Transverse colon (tissue), 4 donors: ENCODE measurements around the gene ZMIZ1. TPM values are rescaled to one million over a fixed set of nuclear protein-coding genes. Genes with fewer than 3 reads are reported as not detected.

Source experiments
- DNase-seq: peaks from one replicate; pipeline ENCODE4 v3.0.0-alpha.2; 2019
- H3K27ac ChIP-seq, 4 donors: fragments of 200-600 bp; sonication (generic); 2 replicates each; pipeline ENCODE4 v1.5.1; 2016 to 2018; ENCODE audit warnings: inconsistent platforms in 4 of 4
- H3K27me3 ChIP-seq: fragments of 200-600 bp; sonication (generic); 2 replicates; pipeline ENCODE4 v1.5.1; 2017; ENCODE audit warnings: inconsistent platforms
- H3K36me3 ChIP-seq, 4 donors: fragments of 200-600 bp; sonication (generic); 2 replicates each; pipeline ENCODE4 v1.5.1; 2017 to 2019; ENCODE audit warnings: inconsistent platforms in 4 of 4
- H3K4me1 ChIP-seq, 4 donors: fragments of 200-600 bp; sonication (generic); 2 replicates each; pipeline ENCODE4 v1.5.1; 2017 to 2020; ENCODE audit warnings: inconsistent platforms in 4 of 4
- H3K4me3 ChIP-seq, 4 donors: fragments of 200-600 bp; sonication (generic); 1 replicate in 1 of 4; 2 replicates in 3 of 4; pipeline versions ENCODE4 v1.5.1 to v1.6.1; 2017 to 2019; ENCODE audit warnings: inconsistent platforms in 4 of 4
- H3K9me3 ChIP-seq, 2 donors: fragments of 200-600 bp; sonication (generic); 2 replicates each; pipeline ENCODE4 v1.5.1; 2017 to 2019; ENCODE audit warnings: inconsistent platforms in 2 of 2
- EP300 ChIP-seq: sonication (generic); formaldehyde crosslinking; IDR thresholded peaks from one replicate; pipeline ENCODE4 v1.6.1; 2017; ENCODE audit warnings: antibody characterized with exemption, low read depth
- POLR2A ChIP-seq: fragments of 450-650 bp; IDR thresholded peaks from one replicate; pipeline ENCODE4 v1.6.1; 2016; ENCODE audit warnings: antibody characterized with exemption, mild to moderate bottlenecking, moderate library complexity
- POLR2AphosphoS5 ChIP-seq, 3 donors: sonication (generic); formaldehyde crosslinking; IDR thresholded peaks; one replicate each; pipeline ENCODE4 v1.6.1; 2016; ENCODE audit warnings: antibody characterized with exemption in 3 of 3
- WGBS, 2 donors: methylation state at CpG; one replicate each; pipeline ENCODE4 v1.1.5; 2018; ENCODE audit warnings: low coverage in 1 of 2; 5-methylcytosine and 5-hydroxymethylcytosine counted together
- in situ Hi-C, 4 donors: fragments of 200-750 bp; cut with MboI; loops; one replicate each; pipeline versions ENCODE4 v1.15.0 to v1.15.1; 2017; ENCODE audit warnings: low sequenced_read_pairs in 3 of 4, low pct_ligation_motif_present in 1 of 4, low pct_unique_long_range_greater_than_20kb in 1 of 4
- intact Hi-C: fragments of 100-400 bp; cut with DNase I; formaldehyde crosslinking; loops from one replicate; pipeline ENCODE4 v1.15.1; 2023; ENCODE audit warnings: low total_unique reads
- total RNA-seq, 4 donors: library from RNA; depleted of rRNA; stranded (reverse); fragments of >200 nt; gene quantifications; one replicate each; pipeline ENCODE4 v1.1.0, GENCODE V29; 2016
- TF ChIP-seq, protein P1 (sequence below), 5 experiments: fragments of 200-600 bp in 3 of 5; fragments of 450-650 bp in 2 of 5; sonication (generic) in 3 of 5; IDR thresholded peaks; 1 replicate in 2 of 5; 2 replicates in 3 of 5; pipeline ENCODE4 v1.5.1; 2016 to 2017; ENCODE audit warnings: antibody characterized with exemption in 5 of 5, inconsistent platforms in 3 of 5, mild to moderate bottlenecking in 2 of 5, moderate library complexity in 1 of 5

ZMIZ1 gene
- total RNA-seq, 4 donors from 2014 or later, result 32.0 to 108 (median 63.0) TPM

DNA sequence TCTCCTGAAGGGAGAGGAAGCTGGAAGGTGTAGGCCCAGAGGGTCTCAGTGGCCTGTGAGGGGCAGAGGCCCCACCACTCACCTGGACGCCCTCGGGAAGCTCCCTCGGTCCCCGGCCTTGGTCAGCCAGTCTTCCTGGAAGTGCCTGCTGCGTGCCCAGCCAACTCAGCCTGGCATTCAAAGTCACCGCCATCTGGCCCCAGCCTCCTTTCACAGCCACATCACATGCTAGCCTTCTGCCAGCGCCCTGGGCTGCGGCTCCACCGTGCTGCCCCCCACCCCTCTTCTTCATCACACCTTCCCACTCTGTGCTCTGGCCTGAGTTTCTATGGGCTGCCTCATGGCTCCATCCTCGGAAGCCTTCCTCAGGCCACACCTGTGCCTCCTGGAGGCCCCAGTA, 98.0 kb downstream of the ZMIZ1 start:
- H3K9me3 ChIP-seq, result no peaks in the 10 kb centered on the region
- in situ Hi-C loops (no loop called here), intact Hi-C loops (no loop called here)
- DNase-seq, result no peak
- peaks cover 3 to 25% (median 7%) of the 10 kb centered on the region in 4 donors for H3K4me1 ChIP-seq
- H3K4me3 ChIP-seq, result no peak overlapping the region
- no peaks in the 10 kb centered on the region for H3K27me3 ChIP-seq
- H3K27ac ChIP-seq, result no peak overlapping the region
- no peak for TF ChIP-seq POLR2AphosphoS5 (IDR thresholded peaks at IDR 0.05)
- TF ChIP-seq POLR2A, result no peak
- no peak for TF ChIP-seq EP300
- 88 to 100% methylated on average over 1 to 10 of the region's 10 CpGs for WGBS, 2 donors
- peaks cover 0 to 4% (median 0%) of the 10 kb centered on the region in 4 donors for H3K36me3 ChIP-seq

DNA sequence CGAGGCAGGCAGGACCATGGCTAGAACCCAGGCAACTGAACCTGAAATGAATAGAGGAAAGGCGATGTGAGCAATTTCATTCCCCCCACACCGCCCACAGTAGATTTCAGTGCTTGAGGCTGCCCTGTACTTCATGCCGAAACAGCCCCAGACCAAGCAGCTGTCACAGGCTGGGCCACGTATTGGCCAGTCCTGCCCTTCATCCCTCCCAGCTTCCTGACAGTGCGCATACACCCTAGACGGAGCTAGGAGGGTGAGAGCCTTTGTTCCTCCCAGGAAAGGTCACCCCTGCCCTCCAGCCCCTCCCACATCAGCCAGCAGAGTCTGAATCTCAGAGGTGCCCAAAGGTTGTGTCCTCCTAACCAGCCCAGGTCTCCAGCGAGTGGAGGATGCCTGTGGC, 98.8 kb downstream of the ZMIZ1 start:
- no peak for DNase-seq
- WGBS, 2 donors, result 83% methylated on average over 8 of the region's 8 CpGs; no CpG with 5 or more reads in 1 of the 2 donors
- Histone ChIP-seq H3K4me3 (no peak overlapping the region), H3K36me3 (peaks cover 0 to 4% (median 0%) of the 10 kb centered on the region in 4 donors), H3K9me3 (no peaks in the 10 kb centered on the region), H3K27ac (no peak overlapping the region), H3K27me3 (no peaks in the 10 kb centered on the region), H3K4me1 (peaks cover 3 to 25% (median 7%) of the 10 kb centered on the region in 4 donors)
- in situ Hi-C loops, result no loop called here
- intact Hi-C loops, result no loop called here
- no peak for TF ChIP-seq EP300
- TF ChIP-seq, protein P1, sequence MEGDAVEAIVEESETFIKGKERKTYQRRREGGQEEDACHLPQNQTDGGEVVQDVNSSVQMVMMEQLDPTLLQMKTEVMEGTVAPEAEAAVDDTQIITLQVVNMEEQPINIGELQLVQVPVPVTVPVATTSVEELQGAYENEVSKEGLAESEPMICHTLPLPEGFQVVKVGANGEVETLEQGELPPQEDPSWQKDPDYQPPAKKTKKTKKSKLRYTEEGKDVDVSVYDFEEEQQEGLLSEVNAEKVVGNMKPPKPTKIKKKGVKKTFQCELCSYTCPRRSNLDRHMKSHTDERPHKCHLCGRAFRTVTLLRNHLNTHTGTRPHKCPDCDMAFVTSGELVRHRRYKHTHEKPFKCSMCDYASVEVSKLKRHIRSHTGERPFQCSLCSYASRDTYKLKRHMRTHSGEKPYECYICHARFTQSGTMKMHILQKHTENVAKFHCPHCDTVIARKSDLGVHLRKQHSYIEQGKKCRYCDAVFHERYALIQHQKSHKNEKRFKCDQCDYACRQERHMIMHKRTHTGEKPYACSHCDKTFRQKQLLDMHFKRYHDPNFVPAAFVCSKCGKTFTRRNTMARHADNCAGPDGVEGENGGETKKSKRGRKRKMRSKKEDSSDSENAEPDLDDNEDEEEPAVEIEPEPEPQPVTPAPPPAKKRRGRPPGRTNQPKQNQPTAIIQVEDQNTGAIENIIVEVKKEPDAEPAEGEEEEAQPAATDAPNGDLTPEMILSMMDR (IDR thresholded peaks at IDR 0.05), result no peak

DNA sequence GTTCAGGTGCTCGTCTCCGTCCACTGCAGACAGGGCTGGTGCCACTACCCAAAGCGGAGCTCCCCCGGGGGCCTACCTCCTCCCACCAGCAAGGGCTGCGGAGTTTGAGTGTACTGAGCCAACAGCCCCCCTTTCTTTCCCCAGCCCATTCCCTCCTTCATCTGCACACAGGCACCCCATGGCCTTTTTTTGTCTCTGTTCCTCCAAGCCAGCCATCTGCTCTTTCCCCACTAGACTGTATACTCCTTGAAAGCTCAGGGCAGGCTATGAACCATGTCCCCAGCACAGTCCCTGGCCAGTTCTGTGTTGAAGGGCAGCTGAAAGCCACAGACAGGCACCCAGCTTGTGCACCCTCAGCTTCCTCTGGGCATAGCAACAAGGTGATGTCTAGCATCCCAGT, 99.4 kb downstream of the ZMIZ1 start:
- no peaks in the 10 kb centered on the region for H3K27me3 ChIP-seq
- TF ChIP-seq POLR2A, result no peak
- TF ChIP-seq POLR2AphosphoS5 (IDR thresholded peaks at IDR 0.05), result no peak
- no peak for TF ChIP-seq EP300
- TF ChIP-seq, protein P1 (IDR thresholded peaks at IDR 0.05), result no peak
- intact Hi-C loops, result no loop called here
- peaks cover 0 to 4% (median 0%) of the 10 kb centered on the region in 4 donors for H3K36me3 ChIP-seq
- in situ Hi-C loops, result no loop called here
- H3K4me3 ChIP-seq, result no peak overlapping the region
- no peaks in the 10 kb centered on the region for H3K9me3 ChIP-seq
- 98 to 100% methylated on average over 1 to 5 of the region's 5 CpGs for WGBS, 2 donors
- no peak overlapping the region for H3K27ac ChIP-seq
- peaks cover 3 to 22% (median 5%) of the 10 kb centered on the region in 4 donors for H3K4me1 ChIP-seq
- no peak for DNase-seq

- no peak overlapping the region for H3K4me3 ChIP-seq
- peaks cover 0 to 9% (median 5%) of the 10 kb centered on the region in 4 donors for H3K4me1 ChIP-seq
- no peaks in the 10 kb centered on the region for H3K27me3 ChIP-seq
- in situ Hi-C loops (no loop called here), intact Hi-C loops (no loop called here)
- 98% methylated on average over 4 of the region's 4 CpGs; no CpG with 5 or more reads in 1 of the 2 donors for WGBS, 2 donors
- H3K27ac ChIP-seq, result no peak overlapping the region
- DNase-seq, result no peak
- no peaks in the 10 kb centered on the region for H3K9me3 ChIP-seq
- H3K36me3 ChIP-seq, result peaks cover 0 to 4% (median 0%) of the 10 kb centered on the region in 4 donors
- TF ChIP-seq POLR2AphosphoS5 (IDR thresholded peaks at IDR 0.05) (no peak), EP300 (no peak), POLR2A (no peak)
- TF ChIP-seq, protein P1 (IDR thresholded peaks at IDR 0.05), result no peak
Observed at GRCh38 chr10:79170226-79170752, 101.5 kb downstream of the ZMIZ1 start.

GRCh38 chr10:79170993-79171392, 102.2 kb downstream of the ZMIZ1 start:
- intact Hi-C loops, result no loop called here

More at GRCh38 chr10:79170993-79171392, 102.2 kb downstream of the ZMIZ1 start:
- in situ Hi-C loops, result no loop called here
- Histone ChIP-seq H3K9me3 (no peaks in the 10 kb centered on the region), H3K4me3 (no peak overlapping the region), H3K27ac (no peak overlapping the region), H3K36me3 (peaks cover 0 to 4% (median 0%) of the 10 kb centered on the region in 4 donors), H3K4me1 (peaks cover 4 to 11% (median 8%) of the 10 kb centered on the region in 4 donors), H3K27me3 (no peaks in the 10 kb centered on the region)
- no peak for DNase-seq
- TF ChIP-seq, protein P1 (IDR thresholded peaks at IDR 0.05), result no peak
- no peak for TF ChIP-seq POLR2A
- no peak for TF ChIP-seq POLR2AphosphoS5 (IDR thresholded peaks at IDR 0.05)
- no peak for TF ChIP-seq EP300
- 82% methylated on average over 9 of the region's 9 CpGs; no CpG with 5 or more reads in 1 of the 2 donors for WGBS, 2 donors
